Activated effector memory CD4-positive, alpha-beta T cell treated with Interleukin-2 at 50 U/mL for 16 hours (primary cell): ENCODE data around the gene LIAS.
"Not testable (repeated sequence)": the region's sequence is repeated elsewhere in the genome, so short reads cannot be mapped to it uniquely, and the experiment has no call there.

Experiments
- DNase-seq: peaks from one replicate; pipeline ENCODE4 v3.0.0-alpha.2; 2020

LIAS gene

GRCh38 chr4:39502019-39502663 lies 43.3 kb downstream of the LIAS start:
- no peak for DNase-seq

GRCh38 chr4:39502664-39503035 lies 43.8 kb downstream of the LIAS start:
- not testable (repeated sequence) for DNase-seq

- no peak for DNase-seq
Measured at GRCh38 chr4:39504538-39504937, 45.7 kb downstream of the LIAS start.

GRCh38 chr4:39505581-39505980 lies 46.7 kb downstream of the LIAS start:
- no peak for DNase-seq

- no peak for DNase-seq
Measured at GRCh38 chr4:39510348-39510929, 51.6 kb downstream of the LIAS start.

- DNase-seq, result not testable (repeated sequence)
Measured at GRCh38 chr4:39514266-39514665, 55.4 kb downstream of the LIAS start.

GRCh38 chr4:39514888-39515401 lies 56.1 kb downstream of the LIAS start:
- DNase-seq, result no peak

- DNase-seq, result not testable (repeated sequence)
Measured at GRCh38 chr4:39515669-39516401, 57.0 kb downstream of the LIAS start.

- DNase-seq, result no peak
Measured at GRCh38 chr4:39516407-39516966, 57.6 kb downstream of the LIAS start.

GRCh38 chr4:39518484-39518883 lies 59.6 kb downstream of the LIAS start:
- no peak for DNase-seq

- no peak for DNase-seq
Measured at GRCh38 chr4:39521253-39521919, 62.5 kb downstream of the LIAS start.

- DNase-seq, result no peak
Measured at GRCh38 chr4:39522068-39522467, 63.2 kb downstream of the LIAS start.

GRCh38 chr4:39524161-39524957 lies 65.5 kb downstream of the LIAS start:
- no peak for DNase-seq

- DNase-seq, result no peak
Measured at GRCh38 chr4:39525822-39526690, 67.2 kb downstream of the LIAS start.

GRCh38 chr4:39526765-39527295 lies 68.0 kb downstream of the LIAS start:
- no peak for DNase-seq

- DNase-seq, result peak; percentile 89
Measured at GRCh38 chr4:39527296-39528060, 68.6 kb downstream of the LIAS start, which contains the start of gene UGDH. Gene UGDH, minus strand, starts transcription at chr4:39527439. Its CDS starts 5,927 bp downstream, at chr4:39521512.

- DNase-seq, result no peak
Measured at GRCh38 chr4:39528061-39528465, 69.2 kb downstream of the LIAS start.
